Measurements from ENCODE around the gene ESYT2.

- TF ChIP-seq EZH2 (IDR thresholded peaks at IDR 0.05) (no peak), CTCF (IDR thresholded peaks at IDR 0.05 in 2 of 3, conservative IDR thresholded peaks at IDR 0.05 in 1 of 3; ENCODE audit: borderline replicate concordance in 1 of 3, insufficient read depth in 1 of 3, low read depth in 2 of 3, low read length in 2 of 3) (no peak), SP1 (IDR thresholded peaks at IDR 0.05; ENCODE audit: low read depth) (no peak), POLR2AphosphoS5 (IDR thresholded peaks at IDR 0.05; ENCODE audit: low read depth, low read length) (no peak), RAD21 (IDR thresholded peaks at IDR 0.05; ENCODE audit: low read depth) (no peak), REST (IDR thresholded peaks at IDR 0.05; ENCODE audit: low read depth) (no peak)
Observed at GRCh38 chr7:158751199-158751598, 78.1 kb downstream of the ESYT2 start.

All from HCT116 (cell line).